ENCODE results near the gene BET1. TPM values are rescaled to one million over a fixed set of nuclear protein-coding genes. Genes with fewer than 3 reads are reported as not detected.
A peak's percentile ranks its signal among the peaks of the same experiment; 100 is the strongest.

The BET1 gene
- total and polyA plus RNA-seq, 9 of the 15 experiments (the other 6 are each of a cell fraction or from before 2014, with no cell fraction given), result 15.8 to 190 (median 37.8) TPM

- FAIRE-seq, result no peak
Measured at GRCh38 chr7:94042381-94042780, 38.2 kb upstream of the BET1 start.

More at GRCh38 chr7:94042381-94042780, 38.2 kb upstream of the BET1 start:
- CTCF ChIA-PET (ENCODE audit: low intra/inter-chr PET ratio), result interaction anchor here (0.6 kb wide), 1 partner anchor 73 kb away, joined by 3 read pairs; no protein-coding TSS in a partner anchor
- BruUV-seq (replicated peaks), result no TSS peak
- Histone ChIP-seq H2AFZ (ENCODE audit: low read depth, low read length) (no peak overlapping the region), H3K9me1 (ENCODE audit: control insufficient read depth, insufficient read depth, low read length) (no peaks in the 10 kb centered on the region), H3K9ac (ENCODE audit: insufficient read depth in 1 of 2, low read depth in 2 of 2, low read length in 2 of 2) (no peak overlapping the region), H3K4me1 (replicated peaks in 1 of 2; ENCODE audit: control insufficient read depth in 2 of 2, insufficient read depth in 2 of 2, low read length in 2 of 2) (no peaks in the 10 kb centered on the region), H3K4me2 (ENCODE audit: insufficient read depth, low read length) (no peak overlapping the region), H3K27ac (ENCODE audit: extremely low read depth, low read depth, low read length) (no peak overlapping the region), H4K20me1 (replicated peaks; ENCODE audit: control insufficient read depth, insufficient read depth, low read length) (no peaks in the 10 kb centered on the region), H3K9me3 (replicated peaks; ENCODE audit: control insufficient read depth, insufficient read depth, low read depth, low read length) (no peaks in the 10 kb centered on the region), H3K36me3 (ENCODE audit: control insufficient read depth, insufficient read depth, low read length) (no peaks in the 10 kb centered on the region), H3K27me3 (ENCODE audit: control insufficient read depth in 2 of 2, insufficient read depth in 2 of 2, low read length in 2 of 2) (peaks cover 4% of the 10 kb centered on the region in 2 experiments; a peak in 2 of 5 replicates), H3K79me2 (ENCODE audit: control insufficient read depth, insufficient read depth, low read length) (no peaks in the 10 kb centered on the region), H3K4me3 (no peak overlapping the region)
- 0% methylated on average over 3 of the region's 3 CpGs for WGBS (ENCODE audit: insufficient coverage, low coverage, missing lambda C conversion rate)
- ATAC-seq, result no peak
- DNase-seq (ENCODE audit: extremely low read depth in 1 of 4, low spot score in 3 of 4), result no peak
- intact Hi-C loops (cut with micrococcal nuclease) (no loop called here), in situ Hi-C loops (cut with MboI) (no loop called here)
- POLR2A ChIA-PET, result interaction anchor here (1.2 kb wide), 1 partner anchor 10 kb away, joined by 5 read pairs; no protein-coding TSS in a partner anchor
- TF ChIP-seq SPI1 (IDR thresholded peaks at IDR 0.05; ENCODE audit: borderline replicate concordance, low read depth, low read length), result peak; percentile 88
- TF ChIP-seq PBX2 (CRISPR knock-in tag; IDR thresholded peaks at IDR 0.05; ENCODE audit: low read depth), result no peak
- TF ChIP-seq PBX2 (tag; conservative IDR thresholded peaks at IDR 0.05; ENCODE audit: low read depth), result no peak
